Measurements from ENCODE around the gene AATK.

The AATK gene, protein sequence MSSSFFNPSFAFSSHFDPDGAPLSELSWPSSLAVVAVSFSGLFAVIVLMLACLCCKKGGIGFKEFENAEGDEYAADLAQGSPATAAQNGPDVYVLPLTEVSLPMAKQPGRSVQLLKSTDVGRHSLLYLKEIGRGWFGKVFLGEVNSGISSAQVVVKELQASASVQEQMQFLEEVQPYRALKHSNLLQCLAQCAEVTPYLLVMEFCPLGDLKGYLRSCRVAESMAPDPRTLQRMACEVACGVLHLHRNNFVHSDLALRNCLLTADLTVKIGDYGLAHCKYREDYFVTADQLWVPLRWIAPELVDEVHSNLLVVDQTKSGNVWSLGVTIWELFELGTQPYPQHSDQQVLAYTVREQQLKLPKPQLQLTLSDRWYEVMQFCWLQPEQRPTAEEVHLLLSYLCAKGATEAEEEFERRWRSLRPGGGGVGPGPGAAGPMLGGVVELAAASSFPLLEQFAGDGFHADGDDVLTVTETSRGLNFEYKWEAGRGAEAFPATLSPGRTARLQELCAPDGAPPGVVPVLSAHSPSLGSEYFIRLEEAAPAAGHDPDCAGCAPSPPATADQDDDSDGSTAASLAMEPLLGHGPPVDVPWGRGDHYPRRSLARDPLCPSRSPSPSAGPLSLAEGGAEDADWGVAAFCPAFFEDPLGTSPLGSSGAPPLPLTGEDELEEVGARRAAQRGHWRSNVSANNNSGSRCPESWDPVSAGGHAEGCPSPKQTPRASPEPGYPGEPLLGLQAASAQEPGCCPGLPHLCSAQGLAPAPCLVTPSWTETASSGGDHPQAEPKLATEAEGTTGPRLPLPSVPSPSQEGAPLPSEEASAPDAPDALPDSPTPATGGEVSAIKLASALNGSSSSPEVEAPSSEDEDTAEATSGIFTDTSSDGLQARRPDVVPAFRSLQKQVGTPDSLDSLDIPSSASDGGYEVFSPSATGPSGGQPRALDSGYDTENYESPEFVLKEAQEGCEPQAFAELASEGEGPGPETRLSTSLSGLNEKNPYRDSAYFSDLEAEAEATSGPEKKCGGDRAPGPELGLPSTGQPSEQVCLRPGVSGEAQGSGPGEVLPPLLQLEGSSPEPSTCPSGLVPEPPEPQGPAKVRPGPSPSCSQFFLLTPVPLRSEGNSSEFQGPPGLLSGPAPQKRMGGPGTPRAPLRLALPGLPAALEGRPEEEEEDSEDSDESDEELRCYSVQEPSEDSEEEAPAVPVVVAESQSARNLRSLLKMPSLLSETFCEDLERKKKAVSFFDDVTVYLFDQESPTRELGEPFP (N-terminal part only)

DNA sequence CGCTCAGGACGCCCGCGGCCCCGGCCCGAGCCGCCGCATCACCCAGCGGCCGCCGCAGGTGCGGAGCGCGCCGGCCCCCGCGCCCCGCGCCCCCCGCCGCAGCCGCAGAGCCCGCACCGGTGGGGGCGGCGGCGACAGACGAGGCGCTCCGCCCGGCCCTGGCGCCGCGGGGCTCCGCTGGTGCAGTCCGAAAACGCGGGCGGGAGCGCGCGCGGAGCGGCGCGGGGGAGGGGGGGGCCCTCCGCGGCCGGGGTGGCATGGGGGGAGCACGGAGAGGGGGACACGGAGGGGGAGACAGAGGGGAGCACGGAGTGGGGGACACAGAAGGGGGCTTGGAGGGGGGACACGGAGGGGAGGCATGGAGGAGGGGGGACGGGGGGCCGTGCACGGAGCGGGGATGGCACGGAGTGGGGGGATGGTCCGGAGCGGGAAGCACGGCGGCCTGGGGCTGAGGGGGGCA, at the start of gene AATK:
AATK (minus strand) TSS at position 189 of the 460 bp plus-strand sequence. CDS start 229 bp downstream, outside the sequence.
- no peak for DNase-seq

DNA sequence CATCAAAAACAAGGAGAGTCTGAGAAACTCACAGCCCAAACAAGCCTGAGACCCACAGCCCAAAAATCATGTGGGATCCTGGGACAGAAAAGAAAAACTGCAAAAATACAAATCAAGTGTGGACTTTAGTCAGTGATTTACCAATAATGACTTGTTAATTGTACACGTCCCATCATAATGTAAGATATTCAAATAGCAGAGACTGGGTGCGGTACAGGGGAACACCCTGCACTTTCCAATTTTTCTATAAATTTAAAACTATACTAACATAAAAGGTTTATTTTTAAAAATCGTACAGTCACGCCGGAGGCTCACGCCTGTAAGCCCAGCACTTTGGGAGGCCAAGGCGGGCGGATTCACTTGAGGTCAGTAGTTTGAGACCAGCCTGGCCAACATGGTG, 48.0 kb upstream of the AATK start:
- DNase-seq, result no peak

DNA sequence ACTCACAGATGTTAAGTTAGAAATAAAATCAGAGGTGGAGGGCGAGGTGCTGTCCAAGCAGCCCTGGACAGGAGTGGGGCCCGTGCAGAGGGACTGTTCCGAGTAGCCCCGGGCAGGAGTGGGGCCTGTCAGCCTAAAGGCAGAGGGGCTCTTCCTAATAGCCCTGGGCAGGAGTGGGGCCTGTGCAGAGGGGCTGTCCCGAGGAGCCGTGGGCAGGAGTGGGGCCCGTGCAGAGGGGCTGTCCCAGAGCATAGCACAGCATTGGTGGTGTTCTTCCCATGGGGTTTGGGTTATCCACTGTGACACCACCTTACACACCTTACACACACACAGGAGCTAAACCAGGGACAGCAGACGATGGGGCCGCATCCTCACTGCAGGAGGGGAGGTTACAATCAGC, 46.3 kb upstream of the AATK start:
- no peak for DNase-seq

DNA sequence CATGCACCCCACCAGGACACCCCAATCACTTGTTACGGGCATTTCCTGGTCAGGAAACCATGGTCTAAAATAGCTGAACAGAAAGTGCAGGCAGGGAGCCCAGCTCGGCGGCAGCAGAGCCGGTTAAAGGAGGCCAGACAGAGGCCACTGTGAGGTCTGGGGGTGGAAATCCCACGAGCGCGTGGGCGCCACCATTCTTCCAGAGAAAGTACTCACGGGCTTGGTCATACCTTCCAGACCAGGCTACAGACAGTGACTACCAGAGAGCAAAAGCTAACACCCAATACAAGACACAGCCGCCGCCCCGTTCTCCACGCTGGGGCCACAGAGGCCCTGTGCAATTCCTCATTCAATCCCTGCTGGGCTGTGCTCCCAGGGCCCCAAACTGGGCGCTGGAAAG, 44.8 kb upstream of the AATK start:
- DNase-seq, result no peak

DNA sequence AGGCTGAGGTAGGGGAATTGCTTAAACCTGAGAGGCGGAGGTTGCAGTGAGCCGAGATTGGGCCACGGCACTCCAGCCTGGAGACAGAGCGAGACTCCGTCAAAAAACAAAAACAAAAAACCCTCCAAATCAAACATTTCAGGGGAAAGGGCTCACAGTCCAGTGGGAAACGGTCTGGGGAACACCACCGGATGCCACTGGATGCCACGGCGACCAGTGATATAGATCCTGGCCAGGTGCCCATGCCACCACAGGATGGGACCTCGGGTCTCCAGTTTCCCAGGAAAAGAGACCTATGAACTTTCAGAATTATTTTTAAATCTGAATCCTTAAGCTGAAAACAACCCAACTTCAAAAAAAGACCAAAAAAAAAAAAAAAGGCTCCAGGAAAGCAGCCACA, 44.4 kb upstream of the AATK start:
- no peak for DNase-seq

DNA sequence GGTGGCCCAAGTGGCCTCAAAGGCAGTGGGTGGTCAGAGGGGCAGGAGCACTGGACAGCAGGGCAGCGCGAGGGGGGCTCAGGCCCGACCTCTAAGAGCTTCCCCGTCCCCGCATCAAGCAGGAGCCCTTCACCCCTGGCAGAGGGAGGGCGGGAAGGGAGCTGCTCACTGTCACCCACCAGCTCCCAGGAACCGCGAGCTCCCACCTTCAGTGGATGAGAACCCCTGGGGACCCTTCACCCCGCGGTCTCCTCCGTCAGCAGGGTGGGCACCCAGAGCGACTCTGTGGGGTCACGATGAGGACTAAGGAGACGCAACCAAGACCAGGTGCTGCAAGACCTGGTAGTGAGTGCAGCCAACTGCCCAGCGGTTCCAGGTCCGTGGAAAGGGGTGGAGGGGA, 43.1 kb upstream of the AATK start:
- no peak for DNase-seq

DNA sequence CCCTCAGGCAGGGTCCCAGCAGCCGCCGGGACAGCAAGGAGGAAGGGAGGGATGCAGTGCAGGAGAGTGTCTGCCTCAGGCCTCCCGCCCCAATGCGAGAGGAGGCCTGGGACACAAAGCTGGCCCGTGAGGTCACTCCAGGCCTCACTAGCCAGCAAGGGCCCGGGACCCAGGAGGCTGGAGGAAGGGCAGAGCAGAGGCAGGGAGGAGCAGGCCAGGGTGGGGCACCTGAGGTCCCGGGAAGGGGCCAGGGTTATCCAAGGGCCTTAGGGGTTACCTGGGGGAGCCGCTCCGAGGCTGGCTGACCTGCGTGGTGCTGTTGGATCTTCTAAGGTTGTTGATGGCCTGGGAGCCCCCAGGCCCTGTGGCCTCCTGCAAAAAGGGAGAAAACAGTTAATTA, 42.6 kb upstream of the AATK start:
- DNase-seq, result no peak

DNA sequence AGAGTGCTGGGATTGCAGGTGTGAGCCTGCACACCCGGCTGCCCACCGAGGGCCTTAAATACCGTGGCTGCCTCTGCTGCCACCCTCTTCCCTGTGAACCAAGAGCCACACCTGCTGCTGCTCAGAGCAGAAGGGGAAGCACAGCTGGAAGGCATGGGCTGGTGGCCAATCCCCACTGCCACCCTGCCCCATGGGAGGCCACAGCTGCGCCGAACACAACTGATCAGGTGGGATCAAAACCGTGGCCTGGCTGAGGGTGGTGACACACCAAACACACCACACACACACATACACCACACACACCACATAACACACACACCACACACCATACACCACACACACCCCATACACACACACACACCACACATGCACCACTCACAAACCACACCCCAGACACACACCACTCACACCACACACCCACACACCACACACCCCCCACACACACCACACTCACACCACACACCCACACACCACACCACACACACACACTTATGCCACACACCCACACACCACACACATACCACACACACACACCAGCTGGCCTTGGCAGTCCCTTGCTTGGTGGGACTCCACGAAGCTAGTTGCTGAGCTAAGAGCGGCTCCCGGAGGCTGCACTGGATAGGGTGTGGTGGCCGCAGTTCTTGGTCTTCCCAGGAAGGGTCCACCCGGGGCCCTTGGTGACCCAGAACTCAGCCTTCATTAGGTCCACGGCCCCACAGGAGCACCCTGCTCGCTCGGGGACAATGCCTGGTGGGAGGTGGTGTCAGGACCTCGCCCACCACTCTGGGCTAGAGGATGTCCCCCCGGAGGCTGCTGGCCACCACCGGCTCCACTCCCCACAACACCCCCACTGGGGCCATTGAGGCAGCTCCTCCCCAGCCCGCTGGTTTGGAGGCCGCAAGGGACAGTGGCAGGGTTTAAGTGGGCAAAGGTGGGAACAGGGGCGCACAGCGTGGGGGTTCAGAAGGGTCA, 41.9 kb upstream of the AATK start:
- no peak for DNase-seq

DNA sequence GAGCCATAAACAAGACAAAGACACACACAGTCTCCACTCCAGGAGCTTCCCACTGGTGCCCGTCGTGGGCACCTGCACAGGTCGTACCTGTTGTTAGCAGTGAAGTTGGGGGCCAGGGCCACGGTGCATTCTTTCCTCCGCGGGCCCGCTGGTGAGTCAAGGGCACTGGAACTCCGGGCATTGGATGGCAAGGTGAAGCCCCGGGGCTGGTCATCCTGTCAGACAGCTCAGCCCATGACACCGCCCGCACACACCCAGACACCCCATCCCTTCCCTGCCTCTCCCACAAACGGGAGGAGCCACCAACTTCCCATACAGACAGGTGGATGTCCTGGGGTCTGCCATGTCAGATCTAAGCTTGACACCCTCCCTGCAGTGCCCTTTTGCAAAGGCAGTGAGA, 40.6 kb upstream of the AATK start:
- no peak for DNase-seq

DNA sequence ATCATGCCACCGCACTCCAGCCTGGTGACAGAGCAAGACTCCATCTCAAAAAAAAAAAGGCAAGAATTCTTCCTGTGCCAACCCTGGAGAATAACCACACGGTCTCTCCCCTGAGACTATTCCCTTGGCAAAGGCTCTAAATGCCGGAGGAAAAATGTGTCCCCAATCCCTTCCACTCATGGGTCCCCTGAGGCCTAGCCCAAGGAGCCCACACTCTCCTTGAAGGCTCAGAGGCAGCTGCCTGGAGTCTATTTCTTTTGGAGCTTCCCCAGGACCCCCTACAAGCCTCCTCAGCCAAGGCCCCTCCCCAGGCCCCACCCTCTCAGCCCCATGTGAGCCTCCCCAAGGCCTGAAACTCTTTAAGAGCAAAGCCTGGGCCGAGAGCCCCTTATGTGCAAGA, 40.1 kb upstream of the AATK start:
- no peak for DNase-seq

DNA sequence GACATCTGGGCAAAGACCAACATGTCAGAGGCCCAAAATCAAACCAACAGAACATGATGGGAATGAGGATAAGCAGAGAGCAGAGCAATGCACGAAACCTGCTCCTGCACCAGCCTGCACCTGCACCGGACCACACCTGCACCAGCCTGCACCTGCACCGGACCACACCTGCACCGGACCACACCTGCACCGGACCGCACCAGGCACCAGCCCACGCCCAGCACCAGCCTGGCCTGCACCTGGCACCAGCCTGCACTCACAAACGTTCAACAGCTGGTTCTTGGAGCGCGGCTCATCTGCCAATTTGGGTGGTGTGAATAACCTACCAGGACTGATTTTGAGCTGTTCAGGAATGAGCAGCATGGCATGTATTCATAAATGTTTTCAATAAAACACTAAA, 38.6 kb upstream of the AATK start:
- DNase-seq, result no peak

DNA sequence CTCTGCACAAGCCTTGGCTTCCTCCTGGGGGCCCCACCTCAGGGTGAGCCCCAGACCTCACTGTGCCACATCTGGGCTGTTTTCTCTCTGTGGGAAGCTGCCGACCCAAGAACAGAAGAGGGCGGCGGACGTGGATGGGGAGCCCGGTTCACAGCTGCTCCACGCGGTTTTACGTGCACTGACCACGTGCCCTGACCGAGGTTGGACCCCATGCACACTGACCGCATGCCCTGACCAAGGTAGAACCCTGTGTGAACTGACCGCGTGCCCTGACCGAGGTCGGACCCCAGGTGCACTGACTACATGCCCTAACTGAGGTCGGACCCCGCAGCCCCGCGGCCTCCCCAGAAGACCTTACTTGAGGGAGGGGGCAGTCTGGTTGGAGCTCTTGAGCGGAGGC, 37.1 kb upstream of the AATK start:
- DNase-seq, result no peak

DNA sequence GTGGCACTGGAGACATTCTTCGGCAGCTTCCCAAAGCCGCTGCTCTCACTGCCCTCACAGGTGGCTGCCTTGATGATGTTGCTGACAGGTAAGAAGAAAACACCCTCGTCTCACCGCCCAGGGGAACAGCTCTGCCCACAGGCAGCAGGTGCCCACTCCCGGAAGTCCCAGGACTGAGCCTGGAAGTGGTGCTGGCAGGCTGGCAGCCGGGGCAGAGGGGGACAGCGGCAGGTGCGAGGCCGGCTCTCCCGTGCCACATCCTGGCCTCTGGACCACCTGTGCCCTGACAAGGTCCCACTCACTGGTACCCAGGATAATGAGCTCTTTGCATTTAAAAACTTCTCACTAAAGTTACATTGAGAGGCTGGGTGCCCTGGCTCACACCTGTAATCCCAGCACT, 36.3 kb upstream of the AATK start:
- no peak for DNase-seq

DNA sequence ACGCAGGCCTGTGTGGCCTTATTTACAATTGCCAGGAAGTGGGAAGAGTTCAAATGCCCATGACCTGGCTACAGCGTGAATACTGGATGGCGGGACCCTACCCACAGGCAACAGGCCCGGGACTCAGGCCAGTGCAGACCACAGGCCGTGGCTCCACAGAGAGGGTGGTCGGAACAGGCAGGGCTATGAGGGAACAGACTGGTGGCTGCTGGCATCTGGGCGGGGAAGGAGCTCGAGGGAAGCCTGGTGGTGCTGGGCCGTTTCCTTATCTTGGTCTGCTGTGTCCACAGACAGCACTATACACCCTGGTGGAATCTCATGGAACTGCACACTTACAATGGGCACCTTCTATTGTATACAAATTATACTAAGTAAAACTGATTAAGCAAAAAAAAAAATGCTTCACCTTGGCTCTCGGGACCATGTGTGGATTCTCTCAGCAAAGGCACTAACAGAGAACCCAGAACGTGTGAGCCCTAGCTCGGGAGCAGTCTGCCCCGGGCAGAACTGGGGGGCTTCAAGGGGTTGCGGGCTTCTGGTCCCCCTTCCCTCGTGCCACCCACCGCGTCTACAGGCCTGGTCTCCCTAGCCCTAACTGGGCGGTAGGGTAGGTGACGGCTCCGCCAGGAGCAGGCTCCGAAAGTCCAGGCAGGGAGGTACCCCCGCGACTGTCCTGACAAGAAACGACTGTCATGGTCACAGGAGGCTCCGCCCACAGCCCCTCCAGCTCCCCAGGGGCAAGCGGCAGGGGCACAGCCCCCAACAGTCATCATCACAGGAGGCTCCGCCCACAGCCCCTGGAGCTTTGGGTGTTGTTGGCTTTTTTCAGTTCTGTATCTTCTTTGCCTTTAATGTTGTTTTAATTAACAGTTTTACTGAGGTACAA, 34.9 kb upstream of the AATK start:
- DNase-seq, result peak in 1 of 6 experiments; percentile 7

DNA sequence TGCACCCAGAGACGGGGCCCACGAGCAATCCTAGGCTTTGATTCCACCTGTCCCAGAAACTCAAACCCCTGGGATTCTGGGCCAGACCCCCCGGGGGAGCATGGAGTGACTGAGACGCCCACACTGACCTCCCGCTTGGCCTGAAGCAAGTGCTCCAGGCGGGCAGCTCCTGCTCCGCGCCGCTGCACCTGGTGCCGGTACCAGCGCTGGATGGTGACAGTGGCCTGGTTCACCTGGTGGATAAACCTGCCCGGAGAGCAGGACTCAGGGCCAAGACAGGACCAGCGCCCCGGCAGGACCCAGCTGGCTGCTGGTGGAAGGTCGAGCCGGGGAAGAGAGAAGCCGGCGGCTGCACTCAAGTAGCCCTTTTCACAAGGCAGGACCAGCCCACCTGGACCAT, 34.2 kb upstream of the AATK start:
- no peak for DNase-seq

DNA sequence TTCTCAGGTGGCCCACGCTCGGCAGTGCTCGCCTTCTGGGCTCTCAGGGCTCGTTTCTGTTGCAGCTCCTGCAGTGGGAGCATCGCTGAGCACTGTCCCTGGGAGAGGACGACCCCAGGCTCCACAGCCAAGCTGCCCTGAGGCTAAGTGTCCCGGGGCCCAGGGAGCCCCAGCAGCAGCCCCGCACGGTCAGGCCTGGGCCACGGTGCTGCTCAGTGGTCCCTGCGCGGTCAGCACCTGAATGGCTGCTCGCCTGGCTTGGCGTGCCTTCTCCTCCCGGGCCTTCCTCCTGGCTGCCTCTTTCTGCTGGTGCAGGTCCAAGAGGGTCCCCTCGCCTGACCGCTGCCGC, 33.4 kb upstream of the AATK start:
- no peak for DNase-seq

DNA sequence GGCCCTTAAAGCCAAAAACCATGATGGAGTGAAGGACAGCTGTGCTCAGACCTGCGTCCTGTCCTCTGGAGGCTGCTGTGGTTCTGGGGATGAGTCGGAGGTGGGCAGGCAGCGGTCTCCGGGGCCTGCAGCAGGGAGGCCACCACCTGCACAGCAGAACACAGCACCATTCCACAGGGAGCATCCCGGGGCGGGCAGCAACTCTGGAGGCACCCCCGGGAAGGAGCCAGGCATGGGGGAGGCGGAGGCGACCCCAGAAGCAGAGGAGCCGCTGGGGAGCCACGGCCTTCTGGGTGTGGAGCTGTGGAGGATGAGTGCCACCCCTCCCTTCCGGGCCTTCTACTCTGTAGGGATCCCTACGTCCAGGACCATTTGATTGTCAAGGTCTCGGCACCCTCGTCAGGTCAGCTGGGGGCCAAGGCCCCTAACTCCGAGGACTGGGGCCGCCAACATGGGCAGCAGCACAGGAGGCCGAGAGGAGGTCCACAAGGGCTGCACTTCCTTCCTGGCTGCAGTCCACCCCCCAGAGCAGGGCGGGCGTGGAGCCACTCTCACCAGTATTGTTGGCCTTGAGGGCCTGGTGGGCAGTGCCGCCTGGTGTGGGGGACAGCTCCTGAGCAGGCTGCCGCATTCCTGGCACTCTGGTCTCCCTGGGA, 32.9 kb upstream of the AATK start:
- no peak for DNase-seq

DNA sequence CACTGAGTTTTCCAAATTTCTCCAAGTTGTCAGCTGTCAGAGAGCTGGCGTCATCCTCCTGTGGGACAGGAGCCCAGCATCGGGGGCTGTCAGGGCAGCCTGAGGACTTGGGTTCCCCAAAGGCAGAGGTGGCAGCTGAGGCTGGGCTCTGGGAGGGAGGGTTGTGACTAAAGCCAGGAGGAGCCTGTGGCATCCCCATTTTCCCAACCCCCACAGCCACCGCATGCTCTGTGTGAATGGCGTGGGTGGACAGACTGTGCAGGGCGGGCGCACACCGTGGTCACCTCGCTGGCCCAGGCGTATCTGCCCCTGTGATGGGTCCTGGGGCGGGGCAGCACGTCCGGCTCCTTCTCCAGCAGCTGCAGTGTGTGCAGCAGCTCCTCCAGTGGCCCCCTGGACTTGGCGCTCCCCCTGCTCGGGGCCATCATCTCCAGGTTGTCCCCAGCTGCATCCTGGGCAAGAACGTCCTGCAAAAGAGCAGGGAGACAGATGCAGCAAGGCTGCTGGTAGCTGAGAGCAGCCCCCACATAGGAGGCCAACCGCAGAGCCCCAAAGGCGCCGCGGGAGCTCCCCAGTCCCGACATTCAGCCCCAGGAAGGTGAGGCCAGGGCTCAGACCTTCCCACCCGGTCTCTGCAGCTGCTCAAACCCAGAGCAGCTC, 31.9 kb upstream of the AATK start:
- DNase-seq, result no peak

DNA sequence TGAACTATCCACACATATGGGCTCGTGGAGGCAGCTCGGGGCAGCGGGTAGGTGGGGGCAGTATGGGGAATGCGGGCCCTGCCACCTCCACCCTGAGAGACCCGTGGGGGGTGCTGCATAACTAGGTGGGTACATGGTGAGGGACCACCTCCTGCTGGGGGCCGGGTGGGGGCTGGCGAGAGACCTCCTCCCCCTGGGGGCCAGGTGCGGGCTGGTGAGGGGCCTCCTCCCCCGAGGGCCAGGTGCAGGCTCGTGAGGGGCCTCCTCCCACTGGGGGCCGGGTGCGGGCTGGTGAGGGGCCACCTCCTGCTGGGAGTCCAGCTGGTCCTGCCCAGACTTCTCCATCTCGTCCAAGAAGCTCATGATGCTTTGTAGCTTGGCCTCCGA, 31.4 kb upstream of the AATK start:
- DNase-seq, result no peak

Measured in stimulated activated naive CD4-positive, alpha-beta T cell (primary cell).